ENCODE results near the gene HEATR5A.
"Not testable (repeated sequence)": the region's sequence is repeated elsewhere in the genome, so short reads cannot be mapped to it uniquely, and the experiment has no call there.

The HEATR5A gene

DNA sequence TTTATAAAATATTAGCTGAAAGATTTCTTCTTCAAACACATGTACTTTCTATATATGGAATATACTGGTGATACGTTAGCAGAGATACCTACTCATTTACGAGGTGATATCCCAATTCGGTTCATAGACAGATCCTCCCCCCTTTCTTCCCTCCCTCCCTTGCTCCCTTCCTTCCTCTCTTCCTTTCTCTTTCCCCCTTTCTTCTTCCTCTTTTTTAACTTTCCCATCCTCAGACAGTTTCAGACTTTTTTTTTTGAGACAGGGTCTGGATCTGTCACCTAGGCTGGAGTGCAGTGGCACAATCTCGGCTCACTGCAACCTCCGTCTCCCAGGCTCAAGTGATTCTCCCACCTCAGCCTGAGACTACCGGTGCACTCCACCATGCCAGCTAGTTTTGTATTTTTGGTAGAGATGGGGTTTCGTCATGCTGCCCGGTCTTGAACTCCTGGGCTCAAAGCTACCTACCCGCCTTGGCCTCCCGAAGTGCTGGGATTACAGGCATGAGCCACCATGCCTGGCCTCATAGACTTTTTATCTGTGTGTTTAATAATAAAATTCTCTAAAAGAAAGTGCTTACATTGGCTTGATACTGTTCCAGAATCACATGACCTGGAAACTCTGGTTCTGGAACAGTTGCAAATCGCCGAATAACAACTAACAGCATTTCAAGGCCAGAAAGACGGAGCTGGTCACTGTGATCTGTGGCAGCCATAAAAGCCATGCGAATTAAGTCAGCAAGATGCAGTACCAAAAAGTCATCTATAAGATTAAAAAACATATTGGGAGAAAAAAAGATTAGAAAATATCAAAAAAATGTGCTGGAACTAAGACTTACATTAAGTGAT is 99.2 kb downstream of the HEATR5A start:
- no peak for DNase-seq

DNA sequence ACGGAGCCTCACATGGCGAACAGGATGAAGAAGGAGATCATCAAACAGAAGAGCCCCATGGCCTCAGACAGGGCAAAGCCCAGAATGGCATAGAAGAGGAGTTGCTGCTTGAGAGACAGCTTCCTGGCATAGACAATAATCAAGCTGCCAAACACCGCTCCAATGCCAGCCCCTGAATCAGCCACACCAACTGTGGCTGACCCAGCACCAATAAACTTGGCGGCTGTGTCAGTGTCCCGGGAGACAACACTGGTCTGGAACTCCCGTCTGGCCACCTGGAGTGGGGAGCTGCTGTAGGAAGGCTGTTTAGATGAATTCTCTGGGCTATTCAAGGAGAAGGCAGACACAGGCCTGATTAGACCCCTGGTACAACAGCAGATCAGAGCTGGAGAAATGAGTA is 100.1 kb downstream of the HEATR5A start:
- no peak for DNase-seq

DNA sequence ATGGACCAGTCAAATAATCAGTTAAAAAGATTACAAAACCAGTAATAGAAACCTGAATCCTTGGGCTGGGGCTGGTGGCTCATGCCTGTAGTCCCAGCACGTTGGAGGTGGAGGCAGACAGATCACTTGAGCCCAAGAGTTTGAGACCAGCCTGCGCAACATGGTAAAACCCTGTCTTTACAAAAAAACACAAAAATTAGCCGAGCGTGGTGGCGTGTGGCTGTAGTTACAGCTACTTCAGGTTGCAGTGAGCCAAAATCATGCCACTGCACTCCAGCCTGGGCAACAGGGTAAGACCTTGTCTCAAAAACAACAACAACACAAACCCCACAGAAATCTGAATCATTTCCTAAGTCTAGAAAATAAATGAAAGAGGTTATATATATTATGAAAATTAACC is 100.6 kb downstream of the HEATR5A start:
- no peak for DNase-seq

- no peak for DNase-seq
Observed at GRCh38 chr14:31312934-31313333, 107.4 kb downstream of the HEATR5A start.

DNA sequence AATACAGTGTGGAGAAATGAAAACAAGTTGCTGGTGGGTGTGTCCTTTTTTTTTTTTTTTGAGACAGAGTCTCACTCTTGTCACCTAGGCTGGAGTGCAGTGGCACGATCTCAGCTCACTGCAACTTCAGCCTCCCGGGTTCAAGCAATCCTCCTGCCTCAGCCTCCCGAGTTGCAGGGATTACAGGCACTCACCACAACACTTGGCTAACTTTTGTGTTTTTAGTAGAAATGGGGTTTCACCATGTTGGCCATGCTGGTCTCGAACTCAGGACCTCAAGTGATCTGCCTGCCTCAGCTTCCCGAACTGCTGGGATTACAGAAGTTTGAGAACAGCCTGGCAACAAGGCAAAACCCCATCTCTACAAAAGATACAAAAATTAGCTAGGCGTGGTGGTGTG is 108.0 kb downstream of the HEATR5A start:
- DNase-seq = not testable (repeated sequence)

GRCh38 chr14:31307618-31308017 is 112.7 kb downstream of the HEATR5A start:
- no peak for DNase-seq

GRCh38 chr14:31307198-31307597 is 113.2 kb downstream of the HEATR5A start:
- no peak for DNase-seq

DNA sequence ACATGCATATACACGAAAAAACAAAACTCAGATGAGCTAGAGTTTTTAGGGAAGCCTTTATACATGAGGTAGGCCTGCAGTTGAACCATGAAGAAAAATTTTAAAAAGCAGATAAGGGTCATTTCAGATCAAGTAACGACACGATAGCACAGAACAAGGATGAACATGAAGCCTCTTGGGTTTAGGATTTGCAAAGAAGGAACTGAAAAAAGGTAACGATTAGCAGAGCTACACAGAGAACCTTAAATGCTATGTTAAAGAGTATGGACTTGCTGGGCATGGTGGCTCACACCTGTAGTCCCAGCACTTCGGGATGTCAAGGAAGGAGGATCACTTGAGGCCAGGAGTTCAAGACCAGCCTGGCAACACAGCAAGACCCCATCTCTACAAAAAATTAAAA is 116.7 kb downstream of the HEATR5A start:
- no peak for DNase-seq

- no peak for DNase-seq
Observed at GRCh38 chr14:31300883-31301282, 119.5 kb downstream of the HEATR5A start.

- no peak for DNase-seq
Observed at GRCh38 chr14:31300296-31300695, 120.1 kb downstream of the HEATR5A start.

DNA sequence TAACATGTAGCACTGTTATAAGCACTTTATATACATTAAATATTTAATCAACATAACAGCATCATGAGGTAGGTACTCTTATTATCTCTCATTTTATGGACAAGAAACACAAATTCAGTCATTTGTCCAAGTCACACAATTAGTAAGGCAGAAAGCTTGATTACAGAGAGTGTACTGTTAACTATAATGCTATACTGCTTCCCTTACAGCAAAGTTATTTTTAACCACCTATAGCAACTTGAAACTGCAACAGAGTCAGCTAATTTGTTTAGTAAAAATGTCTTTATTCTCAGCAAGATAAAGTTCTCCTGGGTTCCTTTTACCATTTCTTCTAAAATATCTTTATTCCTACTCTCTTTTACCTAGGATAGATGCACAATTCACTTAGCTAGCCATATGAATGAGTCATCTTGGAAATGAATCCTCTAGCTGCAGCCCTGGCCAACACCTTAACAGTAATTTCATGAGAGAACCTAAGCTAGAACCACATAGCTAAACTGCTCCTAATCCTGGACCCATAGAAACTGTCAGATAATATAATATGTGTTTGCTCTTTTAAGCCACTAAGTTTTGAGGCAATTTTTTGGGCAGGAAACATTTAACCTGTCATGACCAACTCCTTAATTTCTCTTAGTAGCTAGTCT is 122.5 kb downstream of the HEATR5A start:
- no peak for DNase-seq

DNA sequence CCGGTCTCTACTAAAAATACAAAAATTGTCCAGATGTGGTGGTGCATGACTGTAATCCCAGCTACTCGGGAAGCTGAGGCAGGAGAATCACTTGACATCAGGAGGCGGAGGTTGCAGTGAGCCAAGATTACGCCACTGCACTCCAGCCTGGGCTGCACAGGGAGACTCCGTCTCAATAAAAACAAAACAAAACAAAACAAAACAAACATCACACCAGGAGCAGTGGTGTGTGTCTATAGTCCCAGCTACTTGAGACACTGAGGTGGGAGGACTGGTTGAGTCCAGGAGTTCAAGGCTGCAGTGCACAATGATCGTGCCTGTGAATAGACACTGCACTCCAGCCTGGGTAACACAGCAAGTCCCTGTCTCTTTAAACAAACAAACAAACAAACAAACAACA is 123.2 kb downstream of the HEATR5A start:
- DNase-seq = no peak

GRCh38 chr14:31294746-31295405 is 125.5 kb downstream of the HEATR5A start:
- DNase-seq = no peak

DNA sequence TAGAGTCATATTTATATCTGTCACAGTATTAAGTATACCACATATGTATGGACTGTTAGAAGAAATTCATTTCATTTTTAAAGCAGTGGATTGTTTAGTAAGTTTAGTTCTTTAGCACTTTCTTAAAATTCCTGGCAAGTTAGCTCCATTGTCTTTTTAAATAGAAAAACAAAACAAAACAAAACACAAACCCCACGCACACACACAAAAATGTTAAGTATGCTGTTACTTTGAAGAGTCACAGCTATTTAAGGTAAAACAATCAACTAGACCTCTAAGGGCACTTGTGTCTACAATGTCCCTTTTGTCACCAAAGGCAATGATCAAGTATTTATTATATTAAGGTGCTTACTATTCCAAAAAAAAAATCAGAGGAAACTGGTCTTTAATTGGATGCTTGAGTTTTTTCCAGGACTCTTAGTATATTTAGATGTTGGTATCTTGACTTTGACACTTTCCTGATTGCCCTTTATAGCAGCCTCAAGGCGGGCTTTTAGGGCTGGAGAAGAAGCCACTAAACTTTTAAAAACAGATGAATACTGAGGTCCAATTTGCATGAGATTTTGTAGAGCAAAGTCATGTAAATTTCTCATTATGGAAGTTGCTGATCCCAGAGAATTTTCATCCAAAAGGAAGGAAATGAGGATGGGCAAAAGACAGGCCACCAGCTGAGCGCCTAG is 127.3 kb downstream of the HEATR5A start:
- no peak for DNase-seq

GRCh38 chr14:31291210-31291609 is 129.1 kb downstream of the HEATR5A start:
- no peak for DNase-seq

DNA sequence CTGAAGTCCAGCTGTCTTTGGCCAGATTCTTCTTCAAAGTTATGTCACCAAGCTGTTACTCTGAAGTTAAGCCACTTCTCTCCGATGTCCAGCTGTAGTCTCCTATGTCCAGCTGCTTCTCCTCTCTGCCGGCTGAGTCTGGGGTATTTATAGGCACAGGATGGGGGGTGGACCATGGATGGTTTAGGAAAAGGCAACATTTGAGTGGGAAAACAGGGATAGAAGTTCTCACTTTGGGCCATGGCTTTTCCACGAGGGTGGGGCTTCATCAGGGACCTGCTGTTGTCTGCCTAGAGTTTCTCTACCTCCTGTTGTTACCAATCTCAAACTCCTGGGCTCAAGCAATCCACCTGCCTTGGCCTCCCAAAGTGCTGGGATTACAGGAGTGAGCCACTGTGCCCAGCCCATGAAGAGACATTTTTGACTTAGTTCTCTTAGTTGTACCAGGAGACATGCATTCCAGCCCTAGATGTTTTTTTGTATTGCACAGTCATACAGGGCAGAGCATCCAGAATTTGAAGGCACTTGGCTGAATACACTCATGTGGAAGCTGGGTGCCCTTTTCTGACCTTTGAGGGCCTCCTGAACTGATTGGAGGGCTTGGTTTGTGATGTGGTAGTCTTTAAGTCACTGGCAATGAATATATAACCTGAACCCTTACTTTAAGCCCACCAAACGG is 132.9 kb downstream of the HEATR5A start:
- DNase-seq = no peak

GRCh38 chr14:31286456-31287293 is 133.7 kb downstream of the HEATR5A start:
- DNase-seq = no peak

GRCh38 chr14:31283578-31284252 is 136.6 kb downstream of the HEATR5A start:
- DNase-seq = no peak

- DNase-seq = no peak
Observed at GRCh38 chr14:31283153-31283552, 137.2 kb downstream of the HEATR5A start.

DNA sequence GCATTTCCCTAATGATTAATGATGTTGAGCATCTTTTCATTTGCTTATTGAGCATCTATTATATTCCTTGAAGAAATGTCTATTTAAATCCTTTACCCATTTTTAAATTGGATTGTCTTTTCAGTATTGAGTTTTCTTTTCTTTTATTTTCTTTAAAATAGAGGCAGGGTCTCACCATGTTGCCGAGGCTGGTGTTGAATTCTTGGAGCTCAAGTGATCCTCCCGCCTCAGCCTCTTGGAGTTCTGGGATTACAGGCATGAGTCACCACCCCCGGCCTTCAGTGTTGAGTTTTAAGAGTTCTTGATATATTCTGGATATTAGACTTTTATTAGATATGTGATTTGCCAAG is 139.5 kb downstream of the HEATR5A start:
- DNase-seq = no peak

All from fibroblast of skin of scalp (primary cell).